ENCODE results near the gene MECP2. TPM values are rescaled to one million over a fixed set of nuclear protein-coding genes. Genes with fewer than 3 reads are reported as not detected.

The MECP2 gene
- total RNA-seq, 6 experiments from 2014 or later: 14.1 to 18.4 (median 16.0) TPM

GRCh38 chrX:154051201-154051810, 46.2 kb downstream of the MECP2 start:
- Histone ChIP-seq H3K9me3 (no peaks in the 10 kb centered on the region), H3K4me1 (peaks cover 0 to 15% (median 6%) of the 10 kb centered on the region in 4 donors), H3K4me3 (no peak overlapping the region), H3K27me3 (no peaks in the 10 kb centered on the region), H3K36me3 (no peaks in the 10 kb centered on the region), H3K27ac (no peak overlapping the region)
- intact Hi-C loops (cut with DNase I): no loop called here
- 15% methylated on average over 7 of the region's 8 CpGs for WGBS (ENCODE audit: insufficient coverage, low coverage, low lambda C conversion rate, missing lambda C conversion rate)
- TF ChIP-seq POLR2A (IDR thresholded peaks at IDR 0.05) (no peak), CTCF (IDR thresholded peaks at IDR 0.05) (peak; percentile 44 to 81 (median 78))
- peak; percentile 68 to 76 (median 74) for ATAC-seq
- peak in 2 of 3 donors; percentile 61 to 66 for DNase-seq

GRCh38 chrX:154050113-154050495, 47.4 kb downstream of the MECP2 start:
- H3K4me3 ChIP-seq: no peak overlapping the region
- H3K27me3 ChIP-seq: no peaks in the 10 kb centered on the region
- ATAC-seq (no peak), DNase-seq (no peak)
- H3K36me3 ChIP-seq: no peaks in the 10 kb centered on the region
- H3K9me3 ChIP-seq: no peaks in the 10 kb centered on the region
- WGBS (ENCODE audit: insufficient coverage, low coverage, low lambda C conversion rate, missing lambda C conversion rate): 77% methylated on average over 3 of the region's 7 CpGs
- TF ChIP-seq POLR2A (IDR thresholded peaks at IDR 0.05): no peak
- no peak for TF ChIP-seq CTCF (IDR thresholded peaks at IDR 0.05)
- peak overlapping the region in 1 of 3 donors; percentile 36 for H3K27ac ChIP-seq
- intact Hi-C loops (cut with DNase I): no loop called here
- H3K4me1 ChIP-seq: peaks cover 0 to 14% (median 6%) of the 10 kb centered on the region in 4 donors

GRCh38 chrX:154049209-154050112, 48.1 kb downstream of the MECP2 start:
- peak in 1 of 3 donors; percentile 66 for DNase-seq

GRCh38 chrX:154048398-154048797, 49.1 kb downstream of the MECP2 start:
- WGBS (ENCODE audit: insufficient coverage, low coverage, low lambda C conversion rate, missing lambda C conversion rate): 88% methylated on average over 6 of the region's 11 CpGs
- Histone ChIP-seq H3K36me3 (no peaks in the 10 kb centered on the region), H3K27ac (no peak overlapping the region), H3K4me3 (no peak overlapping the region), H3K9me3 (no peaks in the 10 kb centered on the region), H3K4me1 (peaks cover 0 to 17% (median 6%) of the 10 kb centered on the region in 4 donors), H3K27me3 (no peaks in the 10 kb centered on the region)
- intact Hi-C loops (cut with DNase I): no loop called here
- TF ChIP-seq CTCF (IDR thresholded peaks at IDR 0.05): no peak
- no peak for TF ChIP-seq POLR2A (IDR thresholded peaks at IDR 0.05)
- DNase-seq (no peak), ATAC-seq (no peak)

More at GRCh38 chrX:154049209-154050112, 48.1 kb downstream of the MECP2 start:
- Histone ChIP-seq H3K27me3 (no peaks in the 10 kb centered on the region), H3K27ac (peak overlapping the region in 2 of 3 donors; percentile 36 to 47), H3K4me1 (peaks cover 0 to 14% (median 6%) of the 10 kb centered on the region in 4 donors), H3K9me3 (no peaks in the 10 kb centered on the region), H3K4me3 (no peak overlapping the region), H3K36me3 (no peaks in the 10 kb centered on the region)
- TF ChIP-seq CTCF (IDR thresholded peaks at IDR 0.05): no peak
- TF ChIP-seq POLR2A (IDR thresholded peaks at IDR 0.05): no peak
- intact Hi-C loops (cut with DNase I): no loop called here
- WGBS (ENCODE audit: insufficient coverage, low coverage, low lambda C conversion rate, missing lambda C conversion rate): 48% methylated on average over 11 of the region's 13 CpGs
- peak; percentile 66 to 87 (median 80) for ATAC-seq

Measured in right lobe of liver (tissue), 6 donors.